OCI-M2 (cell line): ENCODE measurements around the gene ADIPOR2.
"Not testable (repeated sequence)": the region's sequence is repeated elsewhere in the genome, so short reads cannot be mapped to it uniquely, and the experiment has no call there.

Experiments
- DNase-seq: peaks from one replicate; lab custom pipeline; 2025; ENCODE audit not compliant: unreplicated experiment; lab: John Stamatoyannopoulos, UW

Gene ADIPOR2

GRCh38 chr12:1731688-1732078 is 40.8 kb downstream of the ADIPOR2 start:
- not testable (repeated sequence) for DNase-seq

GRCh38 chr12:1732914-1733313 is 42.0 kb downstream of the ADIPOR2 start:
- no peak for DNase-seq

- not testable (repeated sequence) for DNase-seq
These were observed 42.8 kb downstream of the ADIPOR2 start for GRCh38 chr12:1733712-1734111.

GRCh38 chr12:1737652-1738286 is 46.9 kb downstream of the ADIPOR2 start:
- no peak for DNase-seq

- no peak for DNase-seq
These were observed 47.6 kb downstream of the ADIPOR2 start for GRCh38 chr12:1738446-1738845.

- DNase-seq, result no peak
These were observed 48.5 kb downstream of the ADIPOR2 start for GRCh38 chr12:1739368-1739767.

GRCh38 chr12:1740161-1740948 is 49.5 kb downstream of the ADIPOR2 start:
- DNase-seq, result no peak

GRCh38 chr12:1741154-1741949 is 50.5 kb downstream of the ADIPOR2 start:
- no peak for DNase-seq

- no peak for DNase-seq
These were observed 54.1 kb downstream of the ADIPOR2 start for GRCh38 chr12:1744932-1745331.

GRCh38 chr12:1747609-1748008 is 56.7 kb downstream of the ADIPOR2 start:
- DNase-seq, result no peak

GRCh38 chr12:1749019-1749418 is 58.1 kb downstream of the ADIPOR2 start:
- no peak for DNase-seq

GRCh38 chr12:1750300-1750699 is 59.4 kb downstream of the ADIPOR2 start:
- DNase-seq, result no peak

- no peak for DNase-seq
These were observed 67.5 kb downstream of the ADIPOR2 start for GRCh38 chr12:1758376-1758775.

GRCh38 chr12:1758887-1759286 is 68.0 kb downstream of the ADIPOR2 start:
- DNase-seq, result no peak

GRCh38 chr12:1760566-1761382 is 69.9 kb downstream of the ADIPOR2 start:
- DNase-seq, result no peak

- DNase-seq, result no peak
These were observed 71.0 kb downstream of the ADIPOR2 start for GRCh38 chr12:1761857-1762256.

- no peak for DNase-seq
These were observed 72.3 kb downstream of the ADIPOR2 start for GRCh38 chr12:1763153-1763552.

- no peak for DNase-seq
These were observed 75.2 kb downstream of the ADIPOR2 start for GRCh38 chr12:1766110-1766509.

- no peak for DNase-seq
These were observed 76.7 kb downstream of the ADIPOR2 start for GRCh38 chr12:1767407-1768090.

GRCh38 chr12:1768615-1769014 is 77.7 kb downstream of the ADIPOR2 start:
- DNase-seq, result no peak
